Measurements from ENCODE around the gene CST11. TPM values are rescaled to one million over a fixed set of nuclear protein-coding genes. Genes with fewer than 3 reads are reported as not detected.
A peak's percentile ranks its signal among the peaks of the same experiment; 100 is the strongest.

CST11 gene
- total RNA-seq, 1 donor from 2014 or later: not detected

DNA sequence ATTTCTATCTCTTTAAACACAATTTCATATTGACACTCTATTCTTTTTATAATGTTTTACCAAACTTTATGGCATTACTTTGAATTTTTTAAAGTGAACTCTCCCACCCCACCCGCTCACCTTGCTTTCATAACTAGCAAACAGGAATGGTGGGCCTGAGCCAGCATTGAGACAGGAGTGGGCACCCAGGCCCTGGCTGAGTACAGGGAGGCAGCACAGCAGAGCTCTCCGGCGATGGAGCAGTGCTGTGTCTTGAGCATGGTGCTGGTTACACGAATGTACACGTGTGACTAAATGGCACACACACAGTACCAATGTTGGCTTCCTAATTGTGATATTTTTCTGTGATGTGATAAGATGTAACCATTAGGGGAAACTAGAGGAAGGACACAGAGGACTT lies 4.5 kb downstream of the CST11 start:
- Mint-ChIP-seq H3K27me3 (ENCODE audit: low read depth) (peaks cover 2% of the 10 kb centered on the region), H3K27ac (ENCODE audit: unreplicated experiment) (no peak overlapping the region), H3K36me3 (ENCODE audit: low read depth) (no peaks in the 10 kb centered on the region), H3K4me1 (ENCODE audit: low read depth) (peaks cover 14% of the 10 kb centered on the region), H3K4me3 (ENCODE audit: unreplicated experiment) (no peak overlapping the region), H3K9me3 (ENCODE audit: low read depth) (no peaks in the 10 kb centered on the region)
- no peak for TF ChIP-seq CTCF (IDR thresholded peaks at IDR 0.05)
- no peak for DNase-seq (ENCODE audit: low spot score)

DNA sequence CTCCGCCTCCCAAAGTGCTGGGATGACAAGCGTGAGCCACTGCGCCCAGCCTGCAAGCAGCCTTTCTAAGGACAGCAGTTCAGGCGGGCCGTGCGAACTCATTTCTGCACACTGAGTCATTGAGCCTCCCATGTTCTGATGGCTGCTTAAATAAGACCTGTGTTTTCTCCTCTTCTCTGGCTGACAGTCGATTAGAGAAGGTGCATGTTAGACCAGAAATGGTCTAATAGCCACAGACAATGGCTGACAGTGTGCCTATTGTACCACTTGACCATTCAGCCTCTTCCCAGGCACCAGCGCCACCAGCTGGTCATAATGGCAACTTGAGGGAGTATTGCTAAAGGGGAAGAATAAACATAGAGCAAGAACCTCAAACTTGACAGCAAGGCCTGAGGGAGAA lies 6.2 kb downstream of the CST11 start:
- TF ChIP-seq CTCF (IDR thresholded peaks at IDR 0.05): peak; percentile 70
- no peaks in the 10 kb centered on the region for H3K36me3 Mint-ChIP-seq (ENCODE audit: low read depth)

GRCh38 chr20:23445596-23446217 lies 7.0 kb downstream of the CST11 start:
- Mint-ChIP-seq H3K9me3 (ENCODE audit: low read depth) (no peaks in the 10 kb centered on the region), H3K4me3 (ENCODE audit: unreplicated experiment) (no peak overlapping the region), H3K27ac (ENCODE audit: unreplicated experiment) (peak overlapping the region; percentile 55), H3K27me3 (ENCODE audit: low read depth) (peaks cover under 1% of the 10 kb centered on the region), H3K4me1 (ENCODE audit: low read depth) (peaks cover 14% of the 10 kb centered on the region), H3K36me3 (ENCODE audit: low read depth) (no peaks in the 10 kb centered on the region)
- TF ChIP-seq CTCF (IDR thresholded peaks at IDR 0.05): no peak
- DNase-seq (ENCODE audit: low spot score): no peak

More for the DNA sequence above, 6.2 kb downstream of the CST11 start:
- no peak overlapping the region for H3K4me3 Mint-ChIP-seq (ENCODE audit: unreplicated experiment)
- peaks cover 2% of the 10 kb centered on the region for H3K27me3 Mint-ChIP-seq (ENCODE audit: low read depth)
- H3K4me1 Mint-ChIP-seq (ENCODE audit: low read depth): peaks cover 14% of the 10 kb centered on the region
- H3K27ac Mint-ChIP-seq (ENCODE audit: unreplicated experiment): peak overlapping the region; percentile 27
- no peak for DNase-seq (ENCODE audit: low spot score)
- H3K9me3 Mint-ChIP-seq (ENCODE audit: low read depth): no peaks in the 10 kb centered on the region

GRCh38 chr20:23444859-23445258 lies 7.8 kb downstream of the CST11 start:
- no peak for DNase-seq (ENCODE audit: low spot score)
- peaks cover 14% of the 10 kb centered on the region for H3K4me1 Mint-ChIP-seq (ENCODE audit: low read depth)
- TF ChIP-seq CTCF (IDR thresholded peaks at IDR 0.05): no peak
- no peaks in the 10 kb centered on the region for H3K9me3 Mint-ChIP-seq (ENCODE audit: low read depth)
- H3K27ac Mint-ChIP-seq (ENCODE audit: unreplicated experiment): peak overlapping the region; percentile 60
- H3K27me3 Mint-ChIP-seq (ENCODE audit: low read depth): no peaks in the 10 kb centered on the region
- H3K36me3 Mint-ChIP-seq (ENCODE audit: low read depth): no peaks in the 10 kb centered on the region
- H3K4me3 Mint-ChIP-seq (ENCODE audit: unreplicated experiment): no peak overlapping the region

DNA sequence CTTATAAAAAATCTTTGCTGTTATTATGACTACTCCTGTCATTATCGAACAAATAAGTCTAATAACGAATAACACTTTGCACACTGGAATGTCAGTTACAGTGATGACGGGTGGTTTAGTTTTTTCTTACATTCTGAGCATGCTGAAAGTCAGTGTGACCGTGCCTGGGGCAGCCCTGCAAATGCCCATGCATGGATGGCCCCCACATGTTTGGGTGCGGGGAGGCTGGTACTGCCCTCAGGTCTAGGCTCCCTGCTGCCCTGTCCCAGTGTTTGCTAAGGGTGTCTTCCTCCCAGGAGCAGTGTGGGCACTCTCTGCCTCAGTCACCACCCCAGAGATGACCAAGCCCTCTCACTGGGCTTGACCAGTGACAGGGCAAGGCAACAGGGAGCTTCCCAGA lies 10.2 kb downstream of the CST11 start:
- no peaks in the 10 kb centered on the region for H3K36me3 Mint-ChIP-seq (ENCODE audit: low read depth)
- TF ChIP-seq CTCF (IDR thresholded peaks at IDR 0.05): no peak
- DNase-seq (ENCODE audit: low spot score): no peak
- H3K27ac Mint-ChIP-seq (ENCODE audit: unreplicated experiment): no peak overlapping the region
- H3K27me3 Mint-ChIP-seq (ENCODE audit: low read depth): no peaks in the 10 kb centered on the region
- peaks cover 14% of the 10 kb centered on the region for H3K4me1 Mint-ChIP-seq (ENCODE audit: low read depth)
- no peaks in the 10 kb centered on the region for H3K9me3 Mint-ChIP-seq (ENCODE audit: low read depth)
- H3K4me3 Mint-ChIP-seq (ENCODE audit: unreplicated experiment): no peak overlapping the region

Measured in chondrocyte (in vitro differentiated cells).